SK-N-SH (cell line): ENCODE measurements around the gene TBX2. TPM values are rescaled to one million over a fixed set of nuclear protein-coding genes. Genes with fewer than 3 reads are reported as not detected.
A peak's percentile ranks its signal among the peaks of the same experiment; 100 is the strongest.

Source experiments
- CTCF ChIA-PET: fragments of 300-600, 350-600 bp; formaldehyde crosslinking; extraction: SDS; loops from one replicate; lab custom pipeline; 2021; lab: Yijun Ruan, JAX
- POLR2A ChIA-PET: fragments of 350-600 bp; sonication (Branson Sonifier 250); formaldehyde crosslinking; extraction: SDS; loops from one replicate; lab custom pipeline; 2020; ENCODE audit warnings: antibody characterized with exemption, inconsistent platforms; lab: Yijun Ruan, JAX
- DNase-seq: peaks from one replicate; pipeline ENCODE4 v3.0.0; 2012
- H2AFZ ChIP-seq: fragments of 200-600 bp; sonication (generic); 2 replicates; pipeline ENCODE4 v1.8.1; 2016; ENCODE audit warnings: antibody characterized with exemption, mild to moderate bottlenecking, low read depth
- H3F3A ChIP-seq: fragments of 200-600 bp; sonication (generic); replicated peaks from 2 replicates; pipeline ENCODE3; 2016; ENCODE audit warnings: antibody characterized with exemption, mild to moderate bottlenecking; ENCODE audit not compliant: insufficient read depth
- H3K27ac ChIP-seq, 2 experiments: fragments of 200-500 bp in 1 of 2; fragments of 200-600 bp in 1 of 2; sonication (Bioruptor generic) in 1 of 2; sonication (generic), shearing (Covaris generic) in 1 of 2; 2 replicates each; pipeline versions ENCODE4 v1.5.1 to v1.6.1; 2014 to 2016; ENCODE audit warnings: low read depth in 2 of 2, inconsistent platforms in 1 of 2, low read length in 1 of 2, mild to moderate bottlenecking in 1 of 2, mixed read lengths in 1 of 2
- H3K27me3 ChIP-seq: fragments of 200-600 bp; sonication (generic), shearing (Covaris generic); 2 replicates; pipeline ENCODE4 v1.6.1; 2016; ENCODE audit warnings: mixed run types; ENCODE audit not compliant: insufficient read depth
- H3K36me3 ChIP-seq, 2 experiments: fragments of 200-500 bp in 1 of 2; fragments of 200-600 bp in 1 of 2; sonication (Bioruptor generic) in 1 of 2; sonication (generic) in 1 of 2; replicated peaks in 1 of 2; 2 replicates each; pipeline versions ENCODE3 to v1.5.1; 2014 to 2016; ENCODE audit warnings: low read length in 1 of 2, mild to moderate bottlenecking in 1 of 2; ENCODE audit not compliant: insufficient read depth in 2 of 2, control insufficient read depth in 1 of 2
- H3K4me1 ChIP-seq, 2 experiments: fragments of 200-500 bp in 1 of 2; fragments of 200-600 bp in 1 of 2; sonication (Bioruptor generic) in 1 of 2; sonication (generic), shearing (Covaris generic) in 1 of 2; 2 replicates each; pipeline versions ENCODE4 v1.5.1 to v1.6.1; 2014 to 2016; ENCODE audit warnings: low read depth in 1 of 2, low read length in 1 of 2, mixed run types in 1 of 2; ENCODE audit not compliant: insufficient read depth in 2 of 2, control insufficient read depth in 1 of 2
- H3K4me2 ChIP-seq: fragments of 200-600 bp; sonication (generic), shearing (Covaris generic); 2 replicates; pipeline ENCODE4 v1.6.1; 2017; ENCODE audit warnings: mixed run types
- H3K4me3 ChIP-seq, 2 experiments: fragments of 200-500 bp in 1 of 2; fragments of 200-600 bp in 1 of 2; sonication (Bioruptor generic) in 1 of 2; sonication (generic), shearing (Covaris generic) in 1 of 2; 2 replicates each; pipeline versions ENCODE4 v1.5.1 to v1.8.1; 2014 to 2016; ENCODE audit warnings: low read depth in 2 of 2, inconsistent platforms in 1 of 2, low read length in 1 of 2, mild to moderate bottlenecking in 1 of 2, mixed read lengths in 1 of 2, moderate library complexity in 1 of 2
- H3K79me2 ChIP-seq: fragments of 200-600 bp; sonication (generic); 2 replicates; pipeline ENCODE4 v1.8.1; 2017; ENCODE audit warnings: mild to moderate bottlenecking; ENCODE audit not compliant: insufficient read depth
- H3K9ac ChIP-seq: fragments of 200-600 bp; sonication (generic); 2 replicates; pipeline ENCODE4 v1.6.1; 2017; ENCODE audit warnings: mixed run types
- H3K9me2 ChIP-seq: fragments of 200-600 bp; sonication (generic); 2 replicates; pipeline ENCODE4 v1.6.1; 2017; ENCODE audit warnings: mixed run types
- H3K9me3 ChIP-seq: fragments of 200-600 bp; sonication (generic); 2 replicates; pipeline ENCODE4 v1.6.1; 2017; ENCODE audit warnings: mixed run types, mild to moderate bottlenecking, moderate library complexity
- H4K20me1 ChIP-seq: fragments of 200-600 bp; sonication (generic); 2 replicates; pipeline ENCODE4 v1.6.1; 2017; ENCODE audit warnings: mild to moderate bottlenecking, mixed run types; ENCODE audit not compliant: insufficient read depth
- CHD2 ChIP-seq: fragments of 150-350 bp; IDR thresholded peaks from 2 replicates; pipeline ENCODE4 v1.6.1; 2018; ENCODE audit warnings: low read length; ENCODE audit not compliant: partially characterized antibody
- CTCF ChIP-seq: fragments of 200-600 bp; sonication (generic); IDR thresholded peaks from 2 replicates; pipeline ENCODE4 v1.6.1; 2017; ENCODE audit warnings: antibody characterized with exemption, mild to moderate bottlenecking, moderate library complexity
- ELF1 ChIP-seq: IDR thresholded peaks from 2 replicates; pipeline ENCODE4 v1.4.0; 2012
- EP300 ChIP-seq, 2 experiments: IDR thresholded peaks; 2 replicates each; pipeline versions ENCODE4 v1.4.0 to v1.6.1; 2012; ENCODE audit warnings: borderline replicate concordance in 1 of 2, low read depth in 1 of 2, low read length in 1 of 2
- EZH2phosphoT487 ChIP-seq: fragments of 200-600 bp; sonication (generic); IDR thresholded peaks from 2 replicates; pipeline ENCODE4 v1.6.1; 2017; ENCODE audit warnings: low read depth, mixed run types, mild to moderate bottlenecking, antibody characterized with exemption, moderate library complexity, borderline replicate concordance
- FOSL2 ChIP-seq: IDR thresholded peaks from 2 replicates; pipeline ENCODE4 v1.4.0; 2012; ENCODE audit warnings: low read depth, mild to moderate bottlenecking, moderate library complexity, borderline replicate concordance
- FOXM1 ChIP-seq: IDR thresholded peaks from 2 replicates; pipeline ENCODE4 v1.4.0; 2012; ENCODE audit warnings: low read depth, mild to moderate bottlenecking
- GABPA ChIP-seq: IDR thresholded peaks from 2 replicates; pipeline ENCODE4 v1.4.0; 2012; ENCODE audit warnings: low read depth, mild to moderate bottlenecking
- JUND ChIP-seq: IDR thresholded peaks from 2 replicates; pipeline ENCODE4 v1.4.0; 2012
- MAX ChIP-seq: IDR thresholded peaks from 2 replicates; pipeline ENCODE4 v1.4.0; 2012; ENCODE audit warnings: low read depth
- MXI1 ChIP-seq: IDR thresholded peaks from 2 replicates; pipeline ENCODE4 v1.6.1; 2012; ENCODE audit warnings: mild to moderate bottlenecking, low read depth, low read length, improper control_type of control experiment
- NFIC ChIP-seq: IDR thresholded peaks from 2 replicates; pipeline ENCODE4 v1.4.0; 2012; ENCODE audit warnings: borderline replicate concordance
- NRF1 ChIP-seq: IDR thresholded peaks from 2 replicates; pipeline ENCODE4 v1.6.1; 2012; ENCODE audit warnings: low read depth, mild to moderate bottlenecking, low read length
- POLR2AphosphoS5 ChIP-seq: IDR thresholded peaks from 2 replicates; pipeline ENCODE4 v1.6.1; 2012; ENCODE audit warnings: low read depth, low read length
- RAD21 ChIP-seq: IDR thresholded peaks from 2 replicates; pipeline ENCODE4 v1.6.1; 2012; ENCODE audit warnings: mild to moderate bottlenecking, low read length
- RCOR1 ChIP-seq: fragments of 150-350 bp; IDR thresholded peaks from 2 replicates; pipeline ENCODE4 v1.6.1; 2017; ENCODE audit warnings: antibody characterized with exemption, low read length
- RFX5 ChIP-seq: IDR thresholded peaks from 2 replicates; pipeline ENCODE4 v1.6.1; 2012; ENCODE audit warnings: mild to moderate bottlenecking, improper control_type of control experiment, low read length
- RXRA ChIP-seq: IDR thresholded peaks from 2 replicates; pipeline ENCODE4 v1.4.0; 2012; ENCODE audit warnings: low read depth, mild to moderate bottlenecking, borderline replicate concordance
- TAF1 ChIP-seq: IDR thresholded peaks from 2 replicates; pipeline ENCODE4 v1.6.1; 2012; ENCODE audit warnings: low read depth, mild to moderate bottlenecking, low read length, moderate library complexity, borderline replicate concordance
- TEAD4 ChIP-seq: IDR thresholded peaks from 2 replicates; pipeline ENCODE4 v1.4.0; 2012; ENCODE audit warnings: mild to moderate bottlenecking, borderline replicate concordance; ENCODE audit not compliant: insufficient read depth
- USF2 ChIP-seq: fragments of 150-350 bp; IDR thresholded peaks from 2 replicates; pipeline ENCODE4 v1.6.1; 2017; ENCODE audit warnings: antibody characterized with exemption, low read length, low read depth, borderline replicate concordance
- WGBS: methylation state at CpG from one replicate; pipeline ENCODE4 v1.1.6; 2017; ENCODE audit warnings: low lambda C conversion rate; 5-methylcytosine and 5-hydroxymethylcytosine counted together
- polyA plus RNA-seq, 3 experiments: library from polyadenylated mRNA; depleted of rRNA; stranded (reverse); fragments of >200 nt; gene quantifications; 2 replicates each; pipeline ENCODE4 v1.2.3, GENCODE V29; 2012

The TBX2 gene
- polyA plus RNA-seq, 1 of the 3 experiments (the other 2 are of a cell fraction) = 57.8 TPM

- CTCF ChIA-PET = interaction anchor here (1.0 to 2.2 kb wide), 4 partner anchors 9 to 388 kb away, joined by 4 to 13 read pairs (median 6); no protein-coding TSS in a partner anchor
- no peak overlapping the region for H3K9ac ChIP-seq
- peaks cover 8% of the 10 kb centered on the region for H3F3A ChIP-seq
- DNase-seq = no peak
- TF ChIP-seq MXI1 (no peak), ELF1 (no peak), CTCF (no peak), MAX (no peak), RXRA (no peak), NFIC (no peak), GABPA (no peak), RAD21 (no peak), USF2 (no peak), FOXM1 (no peak), RCOR1 (no peak), CHD2 (no peak), TAF1 (no peak), NRF1 (no peak), EZH2phosphoT487 (no peak)
- TF ChIP-seq, all 33 proteins: peak for 0
- H3K4me3 ChIP-seq = no peak overlapping the region
- peaks cover 0 to 9% of the 10 kb centered on the region in 2 experiments; a peak in 1 of 4 replicates for H3K4me1 ChIP-seq
- no peaks in the 10 kb centered on the region for H3K36me3 ChIP-seq
- no peaks in the 10 kb centered on the region for H3K79me2 ChIP-seq
- H3K27me3 ChIP-seq = no peaks in the 10 kb centered on the region
- no peaks in the 10 kb centered on the region for H3K9me2 ChIP-seq
- H3K4me2 ChIP-seq = no peak overlapping the region
- H3K9me3 ChIP-seq = no peaks in the 10 kb centered on the region
- no peaks in the 10 kb centered on the region for H4K20me1 ChIP-seq
- no peak overlapping the region for H2AFZ ChIP-seq
- POLR2A ChIA-PET = no interaction called here
- 89% methylated on average over 3 of the region's 3 CpGs for WGBS
- H3K27ac ChIP-seq = no peak overlapping the region
Observed at GRCh38 chr17:61360318-61360943, 39.2 kb upstream of the TBX2 start.

DNA sequence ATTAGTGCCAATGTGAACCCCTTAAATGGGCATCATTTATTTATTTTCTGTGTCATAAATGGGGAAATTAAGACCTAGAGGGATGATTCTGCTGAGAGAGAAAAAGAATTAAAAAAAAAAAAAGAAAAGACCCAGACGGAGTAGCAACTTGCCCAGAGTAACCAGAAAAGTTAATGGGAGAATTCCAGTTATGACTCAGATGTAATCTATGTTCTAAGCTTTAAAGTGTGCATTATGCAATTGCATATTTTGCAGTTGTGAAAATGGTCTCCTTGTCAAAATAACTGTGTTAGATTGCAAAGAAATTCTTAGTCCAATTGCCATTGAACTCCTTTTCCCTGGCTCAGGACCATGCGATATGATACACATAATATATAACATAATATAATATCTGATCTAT, 38.6 kb upstream of the TBX2 start:
- WGBS = 75% methylated on average over 2 of the region's 2 CpGs
- POLR2A ChIA-PET = no interaction called here

More for the DNA sequence above, 38.6 kb upstream of the TBX2 start:
- no peaks in the 10 kb centered on the region for H3K9me3 ChIP-seq
- no peaks in the 10 kb centered on the region for H3K9me2 ChIP-seq
- no peaks in the 10 kb centered on the region for H3K36me3 ChIP-seq
- H3K4me1 ChIP-seq = peaks cover 0 to 9% of the 10 kb centered on the region in 2 experiments; a peak in 1 of 4 replicates
- peaks cover 8% of the 10 kb centered on the region for H3F3A ChIP-seq
- no peak overlapping the region for H3K9ac ChIP-seq
- DNase-seq = no peak
- CTCF ChIA-PET = interaction anchor here (1.0 to 1.8 kb wide), 5 partner anchors 9 to 38 kb away, joined by 4 to 6 read pairs (median 4); no protein-coding TSS in a partner anchor
- no peak overlapping the region for H3K27ac ChIP-seq
- TF ChIP-seq FOSL2 = peak; percentile 60; the same call in 1 of the 2 replicates
- TF ChIP-seq JUND = peak; percentile 69
- no peak for TF ChIP-seq RFX5
- TF ChIP-seq FOXM1 = no peak
- no peak for TF ChIP-seq EP300 (IDR thresholded peaks at IDR 0.05; ENCODE audit: borderline replicate concordance in 1 of 2, low read depth in 1 of 2, low read length in 1 of 2)
- no peak for TF ChIP-seq POLR2AphosphoS5
- peak; percentile 32; the same call in 1 of the 2 replicates for TF ChIP-seq TEAD4
- TF ChIP-seq CTCF = no peak
- no peak overlapping the region for H3K4me3 ChIP-seq
- H3K4me2 ChIP-seq = no peak overlapping the region
- H4K20me1 ChIP-seq = no peaks in the 10 kb centered on the region
- no peaks in the 10 kb centered on the region for H3K27me3 ChIP-seq
- H2AFZ ChIP-seq = no peak overlapping the region
- H3K79me2 ChIP-seq = no peaks in the 10 kb centered on the region
